HCT116 (cell line): ENCODE data around the gene MAMLD1. TPM values are rescaled to one million over a fixed set of nuclear protein-coding genes. Genes with fewer than 3 reads are reported as not detected.

Experiments used
- ATAC-seq: fragments of 200-7000 bp; cut with Tn5 transposase; 2 replicates; pipeline ENCODE4 v1.9.1; 2020; ENCODE audit warnings: mild to moderate bottlenecking, moderate library complexity
- BruUV-seq: library from RNA; stranded (reverse); fragments of 400-500 nt; replicated peaks from 2 replicates; lab custom pipeline; 2021; lab: Mats Ljungman, UMichigan
- CTCF ChIA-PET: fragments of 300-600 bp; sonication (Branson Sonifier 250); formaldehyde crosslinking; loops from one replicate; lab custom pipeline; 2021; ENCODE audit warnings: antibody characterized with exemption; lab: Charles Lee
- POLR2A ChIA-PET: fragments of 300-600, 350-600 bp; sonication (Branson Sonifier 250); formaldehyde crosslinking; loops from one replicate; lab custom pipeline; 2021; ENCODE audit warnings: antibody characterized with exemption; lab: Charles Lee
- RAD21 ChIA-PET, 2 experiments: fragments of 300-600 bp; sonication (Branson Sonifier 250); formaldehyde crosslinking; loops; one replicate each; lab custom pipeline; 2023; ENCODE audit warnings: low total read pairs in 2 of 2; ENCODE audit not compliant: uncharacterized antibody in 2 of 2, unreplicated experiment in 2 of 2, low non-redundant PET in 1 of 2; lab: Charles Lee
- DNase-seq: peaks from one replicate; pipeline ENCODE4 v3.0.0-alpha.2; 2010; ENCODE audit warnings: low read depth, low spot score
- H2AFZ ChIP-seq: fragments of 200-600 bp; shearing (Covaris generic), sonication (generic); 2 replicates; pipeline ENCODE4 v1.6.1; 2017; ENCODE audit warnings: low read depth, mixed run types, mixed read lengths, antibody characterized with exemption, low read length; ENCODE audit not compliant: poor library complexity, severe bottlenecking
- H3K27ac ChIP-seq: 2 replicates; pipeline ENCODE4 v1.5.1; 2012; ENCODE audit warnings: low read depth, low read length
- H3K27me3 ChIP-seq: fragments of 200-600 bp; sonication (generic); 2 replicates; pipeline ENCODE4 v1.6.1; 2016; ENCODE audit warnings: mixed run types, low read length, mixed read lengths; ENCODE audit not compliant: insufficient read depth
- H3K36me3 ChIP-seq, 2 experiments: fragments of 200-500 bp in 1 of 2; fragments of 200-600 bp in 1 of 2; sonication (Bioruptor generic) in 1 of 2; sonication (generic) in 1 of 2; 2 replicates each; pipeline versions ENCODE4 v1.5.1 to v1.6.1; 2014 to 2016; ENCODE audit warnings: low read length in 2 of 2, inconsistent platforms in 1 of 2, mixed read lengths in 1 of 2, mixed run types in 1 of 2; ENCODE audit not compliant: insufficient read depth in 2 of 2, control insufficient read depth in 1 of 2
- H3K4me1 ChIP-seq, 2 experiments: fragments of 200-600 bp in 1 of 2; sonication (generic) in 1 of 2; 2 replicates each; pipeline versions ENCODE4 v1.5.1 to v1.6.1; 2012 to 2017; ENCODE audit warnings: low read length in 2 of 2, inconsistent platforms in 1 of 2, mild to moderate bottlenecking in 1 of 2, mixed read lengths in 1 of 2, mixed run types in 1 of 2, moderate library complexity in 1 of 2; ENCODE audit not compliant: insufficient read depth in 2 of 2, control insufficient read depth in 1 of 2
- H3K4me2 ChIP-seq: fragments of 200-600 bp; sonication (generic); 2 replicates; pipeline ENCODE4 v1.6.1; 2017; ENCODE audit warnings: mixed run types, low read length, mixed read lengths
- H3K4me3 ChIP-seq, 2 experiments: fragments of 200-600 bp in 1 of 2; sonication (generic) in 1 of 2; replicated peaks in 1 of 2; 2 replicates each; pipeline ENCODE4 v1.5.1; 2011 to 2016; ENCODE audit warnings: low read length in 2 of 2, control low read depth in 1 of 2, low read depth in 1 of 2, mild to moderate bottlenecking in 1 of 2, mixed read lengths in 1 of 2, mixed run types in 1 of 2
- H3K79me2 ChIP-seq: fragments of 200-600 bp; sonication (generic); 2 replicates; pipeline ENCODE4 v1.6.1; 2017; ENCODE audit warnings: mild to moderate bottlenecking, mixed run types, low read length, moderate library complexity, mixed read lengths; ENCODE audit not compliant: insufficient read depth
- H3K9ac ChIP-seq: fragments of 200-600 bp; sonication (generic); 2 replicates; pipeline ENCODE4 v1.6.1; 2016; ENCODE audit warnings: low read length, mixed read lengths
- H3K9me2 ChIP-seq: fragments of 200-600 bp; sonication (generic), shearing (Covaris generic); 2 replicates; pipeline ENCODE4 v1.6.1; 2017; ENCODE audit warnings: mixed run types, mild to moderate bottlenecking, moderate library complexity; ENCODE audit not compliant: insufficient read depth
- H3K9me3 ChIP-seq, 2 experiments: fragments of 200-500 bp in 1 of 2; fragments of 200-600 bp in 1 of 2; sonication (Bioruptor generic) in 1 of 2; sonication (generic) in 1 of 2; 2 replicates each; pipeline ENCODE4 v1.6.1; 2014 to 2017; ENCODE audit warnings: low read length in 2 of 2, mixed read lengths in 2 of 2, inconsistent platforms in 1 of 2, low read depth in 1 of 2, mild to moderate bottlenecking in 1 of 2, mixed run types in 1 of 2, moderate library complexity in 1 of 2; ENCODE audit not compliant: control insufficient read depth in 1 of 2, insufficient read depth in 1 of 2
- H4K20me1 ChIP-seq: fragments of 200-600 bp; sonication (generic), shearing (Covaris generic); 2 replicates; pipeline ENCODE4 v1.6.1; 2017; ENCODE audit warnings: mixed run types, mild to moderate bottlenecking, moderate library complexity; ENCODE audit not compliant: insufficient read depth
- ATF3 ChIP-seq: IDR thresholded peaks from 2 replicates; pipeline ENCODE4 v1.6.1; 2012
- ELF1 ChIP-seq: IDR thresholded peaks from 2 replicates; pipeline ENCODE4 v1.6.1; 2012; ENCODE audit warnings: low read depth, borderline replicate concordance
- EZH2phosphoT487 ChIP-seq: fragments of 200-600 bp; IDR thresholded peaks from 2 replicates; pipeline ENCODE4 v1.6.1; 2018; ENCODE audit warnings: antibody characterized with exemption, borderline replicate concordance
- FOSL1 ChIP-seq: IDR thresholded peaks from 2 replicates; pipeline ENCODE4 v1.6.1; 2012; ENCODE audit warnings: low read depth
- POLR2A ChIP-seq: IDR thresholded peaks from 2 replicates; pipeline ENCODE4 v1.7.0; 2011; ENCODE audit warnings: borderline replicate concordance; ENCODE audit not compliant: insufficient read depth, insufficient read length; ENCODE audit errors: extremely low read depth
- POLR2AphosphoS5 ChIP-seq: IDR thresholded peaks from 2 replicates; pipeline ENCODE4 v1.6.1; 2011; ENCODE audit warnings: mild to moderate bottlenecking, low read depth, low read length, moderate library complexity
- RAD21 ChIP-seq: IDR thresholded peaks from 2 replicates; pipeline ENCODE4 v1.6.1; 2012; ENCODE audit warnings: low read depth, mild to moderate bottlenecking
- TCF7L2 ChIP-seq: IDR thresholded peaks from 2 replicates; pipeline ENCODE4 v1.7.0; 2011; ENCODE audit warnings: borderline replicate concordance, inconsistent platforms; ENCODE audit not compliant: insufficient read depth, insufficient read length; ENCODE audit errors: extremely low read depth
- ZBTB33 ChIP-seq: IDR thresholded peaks from 2 replicates; pipeline ENCODE4 v1.6.1; 2011; ENCODE audit warnings: mild to moderate bottlenecking, low read length, moderate library complexity; ENCODE audit not compliant: insufficient replicate concordance; ENCODE audit errors: extremely low read depth
- ZFX ChIP-seq: fragments of 450-650 bp; IDR thresholded peaks from 2 replicates; pipeline ENCODE4 v1.6.1; 2017
- ZNF274 ChIP-seq: fragments of 200-500 bp; sonication (Bioruptor generic); IDR thresholded peaks from 2 replicates; pipeline ENCODE4 v1.6.1; 2014; ENCODE audit warnings: mild to moderate bottlenecking, low read depth, low read length, inconsistent platforms
- intact Hi-C: fragments of 100-400 bp; cut with micrococcal nuclease; formaldehyde crosslinking; loops from 2 replicates; pipeline ENCODE4 v1.10.0; 2022
- total RNA-seq: library from RNA; stranded (reverse); gene quantifications from one replicate; pipeline ENCODE4 v1.2.1, GENCODE V29; 2021; ENCODE audit not compliant: unreplicated experiment

MAMLD1 gene
- total RNA-seq, 1 experiment from 2014 or later = 3.6 TPM

GRCh38 chrX:150371877-150372276, 8.8 kb downstream of the MAMLD1 start:
- ATAC-seq = no peak
- H4K20me1 ChIP-seq = no peaks in the 10 kb centered on the region
- no peak overlapping the region for H3K27ac ChIP-seq
- H3K4me3 ChIP-seq = no peak overlapping the region
- H2AFZ ChIP-seq = no peak overlapping the region
- no peak overlapping the region for H3K9ac ChIP-seq
- CTCF ChIA-PET = no interaction called here
- TF ChIP-seq ZFX (no peak), ZBTB33 (no peak), POLR2A (no peak), ATF3 (no peak), ZNF274 (no peak), ELF1 (no peak)
- TF ChIP-seq, all 23 proteins: peak for 0
- DNase-seq = no peak
- Histone ChIP-seq H3K36me3 (no peaks in the 10 kb centered on the region), H3K4me1 (no peaks in the 10 kb centered on the region), H3K79me2 (no peaks in the 10 kb centered on the region), H3K9me3 (no peaks in the 10 kb centered on the region), H3K4me2 (no peak overlapping the region), H3K9me2 (no peaks in the 10 kb centered on the region), H3K27me3 (no peaks in the 10 kb centered on the region)
- RAD21 ChIA-PET = no interaction called here
- BruUV-seq = no TSS peak
- intact Hi-C loops = no loop called here
- POLR2A ChIA-PET = no interaction called here

GRCh38 chrX:150372280-150372679, 9.2 kb downstream of the MAMLD1 start:
- DNase-seq = no peak
- CTCF ChIA-PET = no interaction called here
- no peaks in the 10 kb centered on the region for H3K27me3 ChIP-seq
- no peaks in the 10 kb centered on the region for H3K9me3 ChIP-seq
- H3K4me3 ChIP-seq = no peak overlapping the region
- H3K36me3 ChIP-seq = no peaks in the 10 kb centered on the region
- no peaks in the 10 kb centered on the region for H3K4me1 ChIP-seq
- no peak overlapping the region for H2AFZ ChIP-seq
- no TSS peak for BruUV-seq
- no peak overlapping the region for H3K27ac ChIP-seq
- no peaks in the 10 kb centered on the region for H3K9me2 ChIP-seq
- RAD21 ChIA-PET = no interaction called here
- TF ChIP-seq RAD21 (no peak), EZH2phosphoT487 (no peak), POLR2AphosphoS5 (no peak), ZBTB33 (no peak), ATF3 (no peak), TCF7L2 (no peak), FOSL1 (no peak)
- ATAC-seq = no peak
- H3K9ac ChIP-seq = no peak overlapping the region
- no peak overlapping the region for H3K4me2 ChIP-seq
- H3K79me2 ChIP-seq = no peaks in the 10 kb centered on the region
- no peaks in the 10 kb centered on the region for H4K20me1 ChIP-seq
- intact Hi-C loops = no loop called here
- POLR2A ChIA-PET = no interaction called here
